K562 (cell line): Measurements from ENCODE around the gene SART3. TPM values are rescaled to one million over a fixed set of nuclear protein-coding genes. Genes with fewer than 3 reads are reported as not detected.
A peak's percentile ranks its signal among the peaks of the same experiment; 100 is the strongest.

Experiments
- ADNP ChIP-seq: fragments of 200-800 bp; sonication (Bioruptor generic); IDR thresholded peaks from 2 replicates; pipeline ENCODE4 v1.6.1; 2016; ENCODE audit warnings: missing genetic modification characterization, missing compliant biosample characterization
- HDAC2 ChIP-seq: fragments of 450-650 bp; IDR thresholded peaks from 2 replicates; pipeline ENCODE4 v1.6.1; 2016; ENCODE audit warnings: mild to moderate bottlenecking
- NRF1 ChIP-seq, 2 experiments: fragments of 450-650 bp; IDR thresholded peaks in 1 of 2; conservative IDR thresholded peaks in 1 of 2; 2 replicates each; pipeline ENCODE4 v1.6.1; 2014; ENCODE audit warnings: mild to moderate bottlenecking in 2 of 2
- PCBP1 ChIP-seq: fragments of 200-400 bp; formaldehyde crosslinking; IDR thresholded peaks from 2 replicates; pipeline ENCODE4 v1.6.1; 2018; ENCODE audit warnings: mild to moderate bottlenecking, low read depth, low read length; ENCODE audit not compliant: poor library complexity, severe bottlenecking
- POLR3A ChIP-seq: IDR thresholded peaks from 2 replicates; pipeline ENCODE4 v1.6.1; 2011; ENCODE audit warnings: borderline replicate concordance, mild to moderate bottlenecking, moderate library complexity; ENCODE audit not compliant: insufficient read length, insufficient read depth; ENCODE audit errors: extremely low read depth
- RBBP5 ChIP-seq: fragments of 200-600 bp; sonication (generic); IDR thresholded peaks from 2 replicates; pipeline ENCODE4 v1.6.1; 2012; ENCODE audit warnings: borderline replicate concordance, mild to moderate bottlenecking, low read length, control low read depth, inconsistent platforms; ENCODE audit not compliant: insufficient read depth, poor library complexity, severe bottlenecking
- RFX7 ChIP-seq: fragments of 250-450 bp; sonication (Bioruptor Pico); IDR thresholded peaks from 2 replicates; pipeline ENCODE4 v1.5.1; 2021; ENCODE audit warnings: mild to moderate bottlenecking
- SNIP1 ChIP-seq: fragments of 450-650 bp; IDR thresholded peaks from 2 replicates; pipeline ENCODE4 v1.7.1; 2017; ENCODE audit warnings: low read depth, mild to moderate bottlenecking
- TBP ChIP-seq: optimal IDR thresholded peaks from 2 replicates; pipeline ENCODE3; 2011; ENCODE audit warnings: low read depth, low read length, improper control_type of control experiment
- TEAD1 ChIP-seq, 2 experiments: fragments of 450-650 bp in 1 of 2; sonication (generic) in 1 of 2; formaldehyde crosslinking; IDR thresholded peaks; 2 replicates each; pipeline versions ENCODE4 v1.4.0 to v1.8.0; 2020 to 2022; ENCODE audit warnings: mild to moderate bottlenecking in 2 of 2, missing genetic modification reagents in 1 of 2
- ZNF316 ChIP-seq: fragments of 450-650 bp; IDR thresholded peaks from 2 replicates; pipeline ENCODE4 v1.6.1; 2016
- polyA plus RNA-seq, 8 experiments: library from polyadenylated mRNA; depleted of rRNA in 4 of 8; stranded (reverse) in 5 of 8; unstranded in 3 of 8; fragments of >200 nt; fragmentation: Nextera tagmentation in 2 of 8; fragmentation: Illumina TruSeq in 1 of 8; extraction: Ambion mirVana in 2 of 8; extraction: Trizol in 1 of 8; gene quantifications; 2 replicates each; pipeline versions ENCODE4 v1.2.1 to v1.2.3, GENCODE V29; 2011 to 2014; ENCODE audit warnings: inconsistent platforms in 1 of 8, missing spikeins in 1 of 8
- total RNA-seq, 7 experiments: library from RNA; depleted of rRNA in 6 of 7; stranded (reverse); fragments of >200 nt in 6 of 7; fragmentation: Illumina TruSeq in 2 of 7; extraction: Trizol in 2 of 7; gene quantifications; 2 replicates each; pipeline versions ENCODE4 v1.2.1 to v1.2.3, GENCODE V29; 2011 to 2021; ENCODE audit warnings: low replicate concordance in 1 of 7
- TF ChIP-seq, protein P1 (sequence below): fragments of 250-450 bp; sonication (Bioruptor Pico); IDR thresholded peaks from 2 replicates; pipeline ENCODE4 v1.5.0; 2020; ENCODE audit warnings: mild to moderate bottlenecking, borderline replicate concordance
- TF ChIP-seq, protein P2 (sequence below): fragments of 250-450 bp; sonication (Bioruptor Pico); IDR thresholded peaks from 2 replicates; pipeline ENCODE4 v1.8.0; 2021; ENCODE audit warnings: moderate library complexity, mild to moderate bottlenecking, inconsistent platforms
- TF ChIP-seq, protein P3 (sequence below): fragments of 450-650 bp; IDR thresholded peaks from 2 replicates; pipeline ENCODE4 v1.6.1; 2016; ENCODE audit warnings: low read depth

The SART3 gene
- total and polyA plus RNA-seq, 9 of the 15 experiments (the other 6 are each of a cell fraction or from before 2014, with no cell fraction given), result 8.9 to 167 (median 56.7) TPM

DNA sequence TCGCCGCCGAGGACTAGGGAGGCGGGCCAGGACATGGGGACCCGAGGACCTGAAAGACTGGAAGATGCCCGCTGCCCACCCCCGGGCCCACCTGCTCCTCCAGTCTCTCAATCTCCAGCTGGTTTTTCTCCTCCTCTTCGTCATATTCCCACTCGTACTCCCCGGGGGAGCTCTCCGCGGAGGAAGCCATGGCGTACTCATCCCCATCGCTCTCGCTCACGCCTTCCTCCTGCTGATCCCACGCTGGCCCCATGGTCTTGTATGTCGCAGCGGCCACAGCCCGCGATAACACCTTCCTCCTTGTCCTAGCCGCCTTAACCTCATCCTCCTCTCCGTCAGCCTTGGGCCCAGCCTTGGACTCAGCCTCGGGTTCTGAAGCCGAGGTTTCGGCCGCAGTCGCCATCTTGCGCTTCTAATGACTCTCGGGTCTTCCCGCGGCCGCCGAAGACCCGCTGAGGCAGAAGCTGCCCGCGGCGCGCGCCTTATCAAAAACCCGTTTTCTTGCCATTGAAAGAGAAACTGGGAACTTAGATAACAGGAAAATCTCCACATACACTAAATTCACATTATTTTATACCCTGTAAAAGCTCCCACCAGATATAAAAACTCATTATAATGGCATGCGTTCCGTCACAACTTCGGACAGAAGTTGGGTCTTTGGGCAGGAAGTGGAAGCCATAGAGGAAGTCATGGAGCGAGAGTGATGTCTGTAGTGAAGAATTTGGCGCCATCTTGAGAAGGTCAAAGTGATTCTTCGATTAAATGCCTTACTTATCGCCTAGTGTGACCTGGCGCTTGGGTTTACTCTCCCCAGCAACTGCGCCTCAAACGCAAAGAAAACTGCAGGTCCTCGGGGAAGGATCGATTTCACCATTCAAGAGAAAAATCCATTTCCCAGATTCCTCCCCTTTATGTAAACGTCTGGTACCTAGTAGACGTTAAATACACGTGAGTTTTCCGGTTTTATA is at the start of gene SART3 (continued):
- TF ChIP-seq PCBP1, result no peak
- TF ChIP-seq, protein P1, sequence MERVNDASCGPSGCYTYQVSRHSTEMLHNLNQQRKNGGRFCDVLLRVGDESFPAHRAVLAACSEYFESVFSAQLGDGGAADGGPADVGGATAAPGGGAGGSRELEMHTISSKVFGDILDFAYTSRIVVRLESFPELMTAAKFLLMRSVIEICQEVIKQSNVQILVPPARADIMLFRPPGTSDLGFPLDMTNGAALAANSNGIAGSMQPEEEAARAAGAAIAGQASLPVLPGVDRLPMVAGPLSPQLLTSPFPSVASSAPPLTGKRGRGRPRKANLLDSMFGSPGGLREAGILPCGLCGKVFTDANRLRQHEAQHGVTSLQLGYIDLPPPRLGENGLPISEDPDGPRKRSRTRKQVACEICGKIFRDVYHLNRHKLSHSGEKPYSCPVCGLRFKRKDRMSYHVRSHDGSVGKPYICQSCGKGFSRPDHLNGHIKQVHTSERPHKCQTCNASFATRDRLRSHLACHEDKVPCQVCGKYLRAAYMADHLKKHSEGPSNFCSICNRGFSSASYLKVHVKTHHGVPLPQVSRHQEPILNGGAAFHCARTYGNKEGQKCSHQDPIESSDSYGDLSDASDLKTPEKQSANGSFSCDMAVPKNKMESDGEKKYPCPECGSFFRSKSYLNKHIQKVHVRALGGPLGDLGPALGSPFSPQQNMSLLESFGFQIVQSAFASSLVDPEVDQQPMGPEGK, result no peak
- TF ChIP-seq HDAC2, result no peak
- TF ChIP-seq ADNP (tag), result no peak
- no peak for TF ChIP-seq POLR3A
- peak in 1 of 2 experiments; percentile 56; a peak in 3 of 4 replicates for TF ChIP-seq NRF1 (conservative IDR thresholded peaks at IDR 0.05 in 1 of 2, IDR thresholded peaks at IDR 0.05 in 1 of 2)
- TF ChIP-seq SNIP1, result no peak
- TF ChIP-seq, protein P2, sequence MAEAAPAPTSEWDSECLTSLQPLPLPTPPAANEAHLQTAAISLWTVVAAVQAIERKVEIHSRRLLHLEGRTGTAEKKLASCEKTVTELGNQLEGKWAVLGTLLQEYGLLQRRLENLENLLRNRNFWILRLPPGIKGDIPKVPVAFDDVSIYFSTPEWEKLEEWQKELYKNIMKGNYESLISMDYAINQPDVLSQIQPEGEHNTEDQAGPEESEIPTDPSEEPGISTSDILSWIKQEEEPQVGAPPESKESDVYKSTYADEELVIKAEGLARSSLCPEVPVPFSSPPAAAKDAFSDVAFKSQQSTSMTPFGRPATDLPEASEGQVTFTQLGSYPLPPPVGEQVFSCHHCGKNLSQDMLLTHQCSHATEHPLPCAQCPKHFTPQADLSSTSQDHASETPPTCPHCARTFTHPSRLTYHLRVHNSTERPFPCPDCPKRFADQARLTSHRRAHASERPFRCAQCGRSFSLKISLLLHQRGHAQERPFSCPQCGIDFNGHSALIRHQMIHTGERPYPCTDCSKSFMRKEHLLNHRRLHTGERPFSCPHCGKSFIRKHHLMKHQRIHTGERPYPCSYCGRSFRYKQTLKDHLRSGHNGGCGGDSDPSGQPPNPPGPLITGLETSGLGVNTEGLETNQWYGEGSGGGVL (CRISPR knock-in tag), result no peak
- peak; percentile 86 for TF ChIP-seq TBP
- peak; percentile 99 for TF ChIP-seq RBBP5
- TF ChIP-seq ZNF316, result no peak
- no peak for TF ChIP-seq RFX7 (CRISPR knock-in tag)
- peak; percentile 68 to 72; a peak in 3 of 4 replicates for TF ChIP-seq TEAD1 (CRISPR knock-in tag; IDR thresholded peaks at IDR 0.05)
- TF ChIP-seq, protein P3, sequence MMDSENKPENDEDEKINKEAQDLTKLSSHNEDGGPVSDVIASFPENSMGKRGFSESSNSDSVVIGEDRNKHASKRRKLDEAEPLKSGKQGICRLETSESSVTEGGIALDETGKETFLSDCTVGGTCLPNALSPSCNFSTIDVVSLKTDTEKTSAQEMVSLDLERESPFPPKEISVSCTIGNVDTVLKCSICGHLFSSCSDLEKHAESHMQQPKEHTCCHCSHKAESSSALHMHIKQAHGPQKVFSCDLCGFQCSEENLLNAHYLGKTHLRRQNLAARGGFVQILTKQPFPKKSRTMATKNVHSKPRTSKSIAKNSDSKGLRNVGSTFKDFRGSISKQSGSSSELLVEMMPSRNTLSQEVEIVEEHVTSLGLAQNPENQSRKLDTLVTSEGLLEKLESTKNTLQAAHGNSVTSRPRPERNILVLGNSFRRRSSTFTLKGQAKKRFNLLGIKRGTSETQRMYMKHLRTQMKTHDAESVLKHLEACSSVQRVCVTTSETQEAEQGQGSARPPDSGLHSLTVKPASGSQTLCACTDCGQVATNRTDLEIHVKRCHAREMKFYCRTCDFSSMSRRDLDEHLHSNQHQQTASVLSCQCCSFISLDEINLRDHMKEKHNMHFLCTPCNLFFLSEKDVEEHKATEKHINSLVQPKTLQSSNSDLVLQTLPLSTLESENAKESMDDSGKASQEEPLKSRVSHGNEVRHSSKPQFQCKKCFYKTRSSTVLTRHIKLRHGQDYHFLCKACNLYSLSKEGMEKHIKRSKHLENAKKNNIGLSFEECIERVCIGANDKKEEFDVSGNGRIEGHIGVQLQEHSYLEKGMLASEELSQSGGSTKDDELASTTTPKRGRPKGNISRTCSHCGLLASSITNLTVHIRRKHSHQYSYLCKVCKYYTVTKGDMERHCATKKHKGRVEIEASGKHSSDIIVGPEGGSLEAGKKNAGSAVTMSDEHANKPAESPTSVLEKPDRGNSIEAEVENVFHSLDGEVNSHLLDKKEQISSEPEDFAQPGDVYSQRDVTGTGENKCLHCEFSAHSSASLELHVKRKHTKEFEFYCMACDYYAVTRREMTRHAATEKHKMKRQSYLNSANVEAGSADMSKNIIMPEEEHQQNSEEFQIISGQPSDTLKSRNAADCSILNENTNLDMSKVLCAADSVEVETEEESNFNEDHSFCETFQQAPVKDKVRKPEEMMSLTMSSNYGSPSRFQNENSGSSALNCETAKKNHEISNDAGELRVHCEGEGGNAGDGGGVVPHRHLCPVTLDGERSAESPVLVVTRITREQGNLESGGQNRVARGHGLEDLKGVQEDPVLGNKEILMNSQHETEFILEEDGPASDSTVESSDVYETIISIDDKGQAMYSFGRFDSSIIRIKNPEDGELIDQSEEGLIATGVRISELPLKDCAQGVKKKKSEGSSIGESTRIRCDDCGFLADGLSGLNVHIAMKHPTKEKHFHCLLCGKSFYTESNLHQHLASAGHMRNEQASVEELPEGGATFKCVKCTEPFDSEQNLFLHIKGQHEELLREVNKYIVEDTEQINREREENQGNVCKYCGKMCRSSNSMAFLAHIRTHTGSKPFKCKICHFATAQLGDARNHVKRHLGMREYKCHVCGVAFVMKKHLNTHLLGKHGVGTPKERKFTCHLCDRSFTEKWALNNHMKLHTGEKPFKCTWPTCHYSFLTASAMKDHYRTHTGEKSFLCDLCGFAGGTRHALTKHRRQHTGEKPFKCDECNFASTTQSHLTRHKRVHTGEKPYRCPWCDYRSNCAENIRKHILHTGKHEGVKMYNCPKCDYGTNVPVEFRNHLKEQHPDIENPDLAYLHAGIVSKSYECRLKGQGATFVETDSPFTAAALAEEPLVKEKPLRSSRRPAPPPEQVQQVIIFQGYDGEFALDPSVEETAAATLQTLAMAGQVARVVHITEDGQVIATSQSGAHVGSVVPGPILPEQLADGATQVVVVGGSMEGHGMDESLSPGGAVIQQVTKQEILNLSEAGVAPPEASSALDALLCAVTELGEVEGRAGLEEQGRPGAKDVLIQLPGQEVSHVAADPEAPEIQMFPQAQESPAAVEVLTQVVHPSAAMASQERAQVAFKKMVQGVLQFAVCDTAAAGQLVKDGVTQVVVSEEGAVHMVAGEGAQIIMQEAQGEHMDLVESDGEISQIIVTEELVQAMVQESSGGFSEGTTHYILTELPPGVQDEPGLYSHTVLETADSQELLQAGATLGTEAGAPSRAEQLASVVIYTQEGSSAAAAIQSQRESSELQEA, result no peak
